Measurements from ENCODE around the gene CCDC142.

- TF ChIP-seq EZH2 (optimal IDR thresholded peaks at IDR 0.05; ENCODE audit: low read depth, low read length) (no peak), CTCF (IDR thresholded peaks at IDR 0.05; ENCODE audit: low read length) (no peak), EZH2phosphoT487 (IDR thresholded peaks at IDR 0.05; ENCODE audit: low read length) (no peak)
Measured at GRCh38 chr2:74497777-74498499, 15.1 kb upstream of the CCDC142 start.

Data from MM.1S (cell line).